ENCODE results near the gene SMCO4.
A peak's percentile ranks its signal among the peaks of the same experiment; 100 is the strongest.
"Not testable (repeated sequence)": the region's sequence is repeated elsewhere in the genome, so short reads cannot be mapped to it uniquely, and the experiment has no call there.

Gene SMCO4

GRCh38 chr11:93540896-93541553 lies 2.2 kb downstream of the SMCO4 start:
- no peak overlapping the region for H3K4me3 ChIP-seq (ENCODE audit: low read length in 2 of 2)
- H3K4me1 ChIP-seq (ENCODE audit: control insufficient read depth, insufficient read depth, low read length), result peaks cover 40% of the 10 kb centered on the region
- no peaks in the 10 kb centered on the region for H3K36me3 ChIP-seq (ENCODE audit: control insufficient read depth in 2 of 2, insufficient read depth in 2 of 2, low read length in 2 of 2)
- H3K9me3 ChIP-seq (ENCODE audit: control insufficient read depth in 2 of 2, low read length in 2 of 2), result no peaks in the 10 kb centered on the region
- no peaks in the 10 kb centered on the region for H3K27me3 ChIP-seq (ENCODE audit: control insufficient read depth in 1 of 2, insufficient read depth in 2 of 2, low read length in 2 of 2)
- H3K9ac ChIP-seq (ENCODE audit: low read length in 2 of 2), result no peak overlapping the region
- H3K27ac ChIP-seq (ENCODE audit: low read length), result no peak overlapping the region

GRCh38 chr11:93540337-93540736 lies 2.9 kb downstream of the SMCO4 start:
- Histone ChIP-seq H3K36me3 (ENCODE audit: control insufficient read depth in 2 of 2, insufficient read depth in 2 of 2, low read length in 2 of 2) (no peaks in the 10 kb centered on the region), H3K9me3 (ENCODE audit: control insufficient read depth in 2 of 2, low read length in 2 of 2) (no peaks in the 10 kb centered on the region), H3K4me1 (ENCODE audit: control insufficient read depth, insufficient read depth, low read length) (peaks cover 40% of the 10 kb centered on the region), H3K27me3 (ENCODE audit: control insufficient read depth in 1 of 2, insufficient read depth in 2 of 2, low read length in 2 of 2) (no peaks in the 10 kb centered on the region), H3K9ac (ENCODE audit: low read length in 2 of 2) (no peak overlapping the region), H3K4me3 (ENCODE audit: low read length in 2 of 2) (no peak overlapping the region), H3K27ac (ENCODE audit: low read length) (peak overlapping the region; percentile 18)

GRCh38 chr11:93537767-93538261 lies 5.4 kb downstream of the SMCO4 start:
- H3K9ac ChIP-seq (ENCODE audit: low read length in 2 of 2), result peak overlapping the region in 1 of 2 donors; percentile 42
- H3K36me3 ChIP-seq (ENCODE audit: control insufficient read depth in 2 of 2, insufficient read depth in 2 of 2, low read length in 2 of 2), result no peaks in the 10 kb centered on the region
- no peaks in the 10 kb centered on the region for H3K27me3 ChIP-seq (ENCODE audit: control insufficient read depth in 1 of 2, insufficient read depth in 2 of 2, low read length in 2 of 2)
- peak overlapping the region in 1 of 2 donors; percentile 35 for H3K4me3 ChIP-seq (ENCODE audit: low read length in 2 of 2)
- peaks cover 33% of the 10 kb centered on the region for H3K4me1 ChIP-seq (ENCODE audit: control insufficient read depth, insufficient read depth, low read length)
- peak overlapping the region; percentile 61 for H3K27ac ChIP-seq (ENCODE audit: low read length)
- H3K9me3 ChIP-seq (ENCODE audit: control insufficient read depth in 2 of 2, low read length in 2 of 2), result no peaks in the 10 kb centered on the region

- Histone ChIP-seq H3K36me3 (ENCODE audit: control insufficient read depth in 2 of 2, insufficient read depth in 2 of 2, low read length in 2 of 2) (no peaks in the 10 kb centered on the region), H3K27ac (ENCODE audit: low read length) (peak overlapping the region; percentile 61), H3K4me1 (ENCODE audit: control insufficient read depth, insufficient read depth, low read length) (peaks cover 30% of the 10 kb centered on the region), H3K27me3 (ENCODE audit: control insufficient read depth in 1 of 2, insufficient read depth in 2 of 2, low read length in 2 of 2) (no peaks in the 10 kb centered on the region), H3K9me3 (ENCODE audit: control insufficient read depth in 2 of 2, low read length in 2 of 2) (no peaks in the 10 kb centered on the region), H3K9ac (ENCODE audit: low read length in 2 of 2) (peak overlapping the region in 1 of 2 donors; percentile 36), H3K4me3 (ENCODE audit: low read length in 2 of 2) (peak overlapping the region in 1 of 2 donors; percentile 35)
Observed at GRCh38 chr11:93537049-93537448, 6.1 kb downstream of the SMCO4 start.

- H3K27ac ChIP-seq (ENCODE audit: low read length), result peak overlapping the region; percentile 61
- H3K4me1 ChIP-seq (ENCODE audit: control insufficient read depth, insufficient read depth, low read length), result peaks cover 29% of the 10 kb centered on the region
- H3K9ac ChIP-seq (ENCODE audit: low read length in 2 of 2), result no peak overlapping the region
- H3K4me3 ChIP-seq (ENCODE audit: low read length in 2 of 2), result peak overlapping the region in 1 of 2 donors; percentile 15
- no peaks in the 10 kb centered on the region for H3K36me3 ChIP-seq (ENCODE audit: control insufficient read depth in 2 of 2, insufficient read depth in 2 of 2, low read length in 2 of 2)
- H3K27me3 ChIP-seq (ENCODE audit: control insufficient read depth in 1 of 2, insufficient read depth in 2 of 2, low read length in 2 of 2), result no peaks in the 10 kb centered on the region
- H3K9me3 ChIP-seq (ENCODE audit: control insufficient read depth in 2 of 2, low read length in 2 of 2), result no peaks in the 10 kb centered on the region
Observed at GRCh38 chr11:93536101-93536861, 6.9 kb downstream of the SMCO4 start.

DNA sequence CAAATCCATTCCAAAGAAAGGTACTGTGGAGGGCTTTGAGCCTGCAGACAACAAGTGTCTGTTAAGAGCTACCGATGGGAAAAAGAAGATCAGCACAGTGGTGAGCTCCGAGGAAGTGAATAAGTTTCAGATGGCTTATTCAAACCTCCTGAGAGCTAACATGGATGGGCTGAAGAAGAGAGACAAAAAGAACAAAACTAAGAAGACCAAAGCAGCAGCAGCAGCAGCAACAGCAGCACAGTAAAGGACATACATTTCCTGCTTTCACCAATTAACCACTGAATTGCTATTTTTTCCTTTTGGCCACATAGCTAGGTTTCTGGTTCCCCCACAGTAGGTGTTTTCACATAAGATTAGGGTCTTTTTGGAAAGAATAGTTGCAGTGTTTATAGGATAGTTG lies 7.6 kb downstream of the SMCO4 start:
- H3K4me1 ChIP-seq (ENCODE audit: control insufficient read depth, insufficient read depth, low read length), result peaks cover 30% of the 10 kb centered on the region
- H3K27me3 ChIP-seq (ENCODE audit: control insufficient read depth in 1 of 2, insufficient read depth in 2 of 2, low read length in 2 of 2); H3K9me3 ChIP-seq (ENCODE audit: control insufficient read depth in 2 of 2, low read length in 2 of 2); H3K36me3 ChIP-seq (ENCODE audit: control insufficient read depth in 2 of 2, insufficient read depth in 2 of 2, low read length in 2 of 2); H3K9ac ChIP-seq (ENCODE audit: low read length in 2 of 2); H3K4me3 ChIP-seq (ENCODE audit: low read length in 2 of 2); H3K27ac ChIP-seq (ENCODE audit: low read length): not testable (repeated sequence)

GRCh38 chr11:93532806-93533205 lies 10.4 kb downstream of the SMCO4 start:
- no peaks in the 10 kb centered on the region for H3K27me3 ChIP-seq (ENCODE audit: control insufficient read depth in 1 of 2, insufficient read depth in 2 of 2, low read length in 2 of 2)
- H3K9me3 ChIP-seq (ENCODE audit: control insufficient read depth in 2 of 2, low read length in 2 of 2), result no peaks in the 10 kb centered on the region
- peaks cover 43% of the 10 kb centered on the region for H3K4me1 ChIP-seq (ENCODE audit: control insufficient read depth, insufficient read depth, low read length)
- no peak overlapping the region for H3K9ac ChIP-seq (ENCODE audit: low read length in 2 of 2)
- no peaks in the 10 kb centered on the region for H3K36me3 ChIP-seq (ENCODE audit: control insufficient read depth in 2 of 2, insufficient read depth in 2 of 2, low read length in 2 of 2)
- no peak overlapping the region for H3K4me3 ChIP-seq (ENCODE audit: low read length in 2 of 2)
- H3K27ac ChIP-seq (ENCODE audit: low read length), result no peak overlapping the region

DNA sequence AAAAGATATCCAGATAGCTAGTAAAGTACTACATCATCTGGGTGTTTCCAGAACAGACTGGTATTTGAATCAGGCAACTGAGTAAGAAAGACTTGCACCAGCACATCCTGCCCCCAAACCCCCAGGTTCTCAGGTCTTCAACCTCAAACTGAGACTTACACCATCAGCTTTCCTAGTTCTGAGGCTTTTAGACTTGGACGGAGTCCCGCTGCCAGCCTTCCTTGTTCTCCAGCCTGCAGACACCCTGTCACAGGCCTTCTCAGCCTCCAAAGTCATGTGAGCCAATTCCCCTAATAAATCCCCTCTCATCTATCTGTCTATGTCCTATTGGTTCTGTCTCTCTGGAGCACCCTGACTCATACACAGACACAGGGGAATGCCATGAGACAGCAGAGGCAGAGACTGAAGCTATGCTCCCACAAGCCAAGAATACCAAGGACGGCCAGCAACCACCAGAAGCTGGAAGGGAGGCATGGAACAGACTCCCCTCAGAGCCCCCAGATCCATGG lies 10.9 kb downstream of the SMCO4 start:
- Histone ChIP-seq H3K9me3 (ENCODE audit: control insufficient read depth in 2 of 2, low read length in 2 of 2) (no peaks in the 10 kb centered on the region), H3K4me1 (ENCODE audit: control insufficient read depth, insufficient read depth, low read length) (peaks cover 38% of the 10 kb centered on the region), H3K27ac (ENCODE audit: low read length) (no peak overlapping the region), H3K4me3 (ENCODE audit: low read length in 2 of 2) (no peak overlapping the region), H3K9ac (ENCODE audit: low read length in 2 of 2) (no peak overlapping the region), H3K27me3 (ENCODE audit: control insufficient read depth in 1 of 2, insufficient read depth in 2 of 2, low read length in 2 of 2) (no peaks in the 10 kb centered on the region), H3K36me3 (ENCODE audit: control insufficient read depth in 2 of 2, insufficient read depth in 2 of 2, low read length in 2 of 2) (no peaks in the 10 kb centered on the region)

GRCh38 chr11:93530468-93530826 lies 12.7 kb downstream of the SMCO4 start:
- no peaks in the 10 kb centered on the region for H3K36me3 ChIP-seq (ENCODE audit: control insufficient read depth in 2 of 2, insufficient read depth in 2 of 2, low read length in 2 of 2)
- H3K27ac ChIP-seq (ENCODE audit: low read length), result peak overlapping the region; percentile 31
- H3K9ac ChIP-seq (ENCODE audit: low read length in 2 of 2), result no peak overlapping the region
- no peak overlapping the region for H3K4me3 ChIP-seq (ENCODE audit: low read length in 2 of 2)
- peaks cover 27% of the 10 kb centered on the region for H3K4me1 ChIP-seq (ENCODE audit: control insufficient read depth, insufficient read depth, low read length)
- H3K9me3 ChIP-seq (ENCODE audit: control insufficient read depth in 2 of 2, low read length in 2 of 2), result no peaks in the 10 kb centered on the region
- no peaks in the 10 kb centered on the region for H3K27me3 ChIP-seq (ENCODE audit: control insufficient read depth in 1 of 2, insufficient read depth in 2 of 2, low read length in 2 of 2)

- Histone ChIP-seq H3K9ac (ENCODE audit: low read length in 2 of 2) (peak overlapping the region; percentile 6 to 36), H3K27ac (ENCODE audit: low read length) (peak overlapping the region; percentile 31), H3K4me3 (ENCODE audit: low read length in 2 of 2) (no peak overlapping the region), H3K36me3 (ENCODE audit: control insufficient read depth in 2 of 2, insufficient read depth in 2 of 2, low read length in 2 of 2) (no peaks in the 10 kb centered on the region), H3K27me3 (ENCODE audit: control insufficient read depth in 1 of 2, insufficient read depth in 2 of 2, low read length in 2 of 2) (no peaks in the 10 kb centered on the region), H3K4me1 (ENCODE audit: control insufficient read depth, insufficient read depth, low read length) (peaks cover 27% of the 10 kb centered on the region), H3K9me3 (ENCODE audit: control insufficient read depth in 2 of 2, low read length in 2 of 2) (no peaks in the 10 kb centered on the region)
Observed at GRCh38 chr11:93529707-93530467, 13.3 kb downstream of the SMCO4 start.
